ENCODE results near the gene RPL37A. TPM values are rescaled to one million over a fixed set of nuclear protein-coding genes. Genes with fewer than 3 reads are reported as not detected.

The RPL37A gene
- total and polyA plus RNA-seq, 3 experiments from 2014 or later: 3,268 to 3,698 (median 3,637) TPM

- H3K4me3 ChIP-seq (ENCODE audit: low read length): no peak overlapping the region
- H3K27ac Mint-ChIP-seq: peak overlapping the region in 4 of 8 donors; percentile 8 to 73 (median 32)
- H3K9me3 ChIP-seq (ENCODE audit: low read length): no peaks in the 10 kb centered on the region
- H3K36me3 Mint-ChIP-seq: peaks cover 11 to 78% (median 29%) of the 10 kb centered on the region in 3 donors
- H3K36me3 ChIP-seq (ENCODE audit: insufficient read depth, low read length): peaks cover 36% of the 10 kb centered on the region
- CTCF ChIA-PET: no interaction called here
- H3K4me3 Mint-ChIP-seq: peak overlapping the region in 2 of 7 donors; percentile 12 to 59
- POLR2A ChIA-PET: no interaction called here
- no peaks in the 10 kb centered on the region for H3K27me3 Mint-ChIP-seq
- no peak overlapping the region for H3K27ac ChIP-seq (ENCODE audit: low read depth, low read length)
- no peaks in the 10 kb centered on the region for H3K27me3 ChIP-seq (ENCODE audit: insufficient read depth, low read length, poor library complexity, severe bottlenecking)
- H3K4me1 Mint-ChIP-seq: peaks cover 52 to 70% (median 66%) of the 10 kb centered on the region in 3 donors
- no peak for DNase-seq
- H3K4me1 ChIP-seq (ENCODE audit: insufficient read depth, low read length): peaks cover 28% of the 10 kb centered on the region
- H3K9me3 Mint-ChIP-seq: no peaks in the 10 kb centered on the region
Measured at GRCh38 chr2:216502381-216503158, 3.9 kb downstream of the RPL37A start.

DNA sequence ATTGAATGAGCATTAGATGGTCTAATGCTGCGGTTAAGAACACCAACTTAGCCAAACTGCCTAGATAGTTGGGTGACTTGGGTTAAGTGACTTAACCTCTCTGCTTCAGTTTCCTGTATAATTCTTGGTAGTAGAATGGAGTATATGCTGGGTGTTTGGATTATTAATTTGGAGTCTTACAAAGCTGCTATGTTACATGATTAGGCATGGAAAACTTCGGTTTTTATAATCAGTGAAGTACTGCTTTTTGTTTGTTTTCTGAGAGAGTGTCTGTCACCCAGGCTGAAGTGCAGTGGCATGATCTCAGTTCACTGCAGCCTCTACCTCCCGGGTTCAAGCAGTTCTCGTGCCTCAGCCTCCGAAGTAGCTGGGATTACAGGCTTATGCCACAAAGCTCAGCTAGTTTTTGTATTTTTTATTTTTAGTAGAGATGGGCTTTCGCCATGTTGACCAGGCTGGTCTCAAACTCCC lies 4.5 kb downstream of the RPL37A start:
- H3K36me3 ChIP-seq (ENCODE audit: insufficient read depth, low read length): peaks cover 36% of the 10 kb centered on the region
- peaks cover 22% of the 10 kb centered on the region for H3K4me1 ChIP-seq (ENCODE audit: insufficient read depth, low read length)
- Mint-ChIP-seq H3K4me1 (peaks cover 48 to 64% (median 60%) of the 10 kb centered on the region in 3 donors), H3K27ac (peak overlapping the region in 3 of 8 donors; percentile 12 to 40 (median 21)), H3K4me3 (no peak overlapping the region), H3K27me3 (no peaks in the 10 kb centered on the region), H3K36me3 (peaks cover 11 to 80% (median 30%) of the 10 kb centered on the region in 3 donors), H3K9me3 (no peaks in the 10 kb centered on the region)
- POLR2A ChIA-PET: no interaction called here
- no peak overlapping the region for H3K4me3 ChIP-seq (ENCODE audit: low read length)
- CTCF ChIA-PET: no interaction called here
- no peak overlapping the region for H3K27ac ChIP-seq (ENCODE audit: low read depth, low read length)
- H3K9me3 ChIP-seq (ENCODE audit: low read length): no peaks in the 10 kb centered on the region
- DNase-seq: no peak
- H3K27me3 ChIP-seq (ENCODE audit: insufficient read depth, low read length, poor library complexity, severe bottlenecking): no peaks in the 10 kb centered on the region

DNA sequence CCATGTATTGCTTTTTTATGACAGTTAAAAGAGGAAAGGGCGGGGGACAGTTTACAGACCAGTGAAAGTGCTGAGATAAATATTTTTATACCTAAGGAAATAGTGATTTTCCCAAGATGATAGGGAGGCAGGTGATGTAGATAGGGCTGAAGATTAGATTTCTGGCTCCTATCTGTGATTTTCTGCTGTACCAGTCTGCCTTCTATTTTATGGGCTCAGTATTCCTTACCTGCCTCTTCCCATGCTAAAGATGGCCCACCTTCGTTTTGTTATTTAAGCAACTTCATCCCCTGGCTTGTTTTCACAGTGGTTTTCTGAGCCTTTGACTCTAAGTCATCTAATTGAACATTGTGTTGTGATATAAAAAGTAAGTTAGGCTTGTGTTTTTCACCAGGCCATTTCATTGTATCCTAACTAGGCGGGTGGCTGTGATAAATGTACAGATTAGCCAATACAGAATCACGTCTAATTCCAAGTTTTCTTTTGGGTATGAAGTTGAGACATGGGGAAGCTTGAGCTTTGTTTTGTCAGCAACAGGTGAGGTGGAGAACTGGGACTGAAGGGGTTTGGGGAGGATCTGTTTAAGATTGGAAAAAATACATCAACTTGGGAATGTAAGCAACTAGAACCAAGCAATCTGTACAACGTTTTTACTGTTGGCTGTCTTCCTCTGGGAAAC lies 5.2 kb downstream of the RPL37A start:
- Mint-ChIP-seq H3K27ac (peak overlapping the region in 7 of 8 donors; percentile 0 to 29 (median 17)), H3K4me3 (peak overlapping the region in 1 of 7 donors; percentile 26), H3K4me1 (peaks cover 42 to 59% (median 54%) of the 10 kb centered on the region in 3 donors), H3K9me3 (no peaks in the 10 kb centered on the region), H3K27me3 (no peaks in the 10 kb centered on the region), H3K36me3 (peaks cover 11 to 77% (median 31%) of the 10 kb centered on the region in 3 donors)
- no peak overlapping the region for H3K27ac ChIP-seq (ENCODE audit: low read depth, low read length)
- H3K27me3 ChIP-seq (ENCODE audit: insufficient read depth, low read length, poor library complexity, severe bottlenecking): no peaks in the 10 kb centered on the region
- DNase-seq: no peak
- POLR2A ChIA-PET: no interaction called here
- H3K36me3 ChIP-seq (ENCODE audit: insufficient read depth, low read length): peaks cover 36% of the 10 kb centered on the region
- no peaks in the 10 kb centered on the region for H3K9me3 ChIP-seq (ENCODE audit: low read length)
- H3K4me1 ChIP-seq (ENCODE audit: insufficient read depth, low read length): peaks cover 20% of the 10 kb centered on the region
- CTCF ChIA-PET: no interaction called here
- H3K4me3 ChIP-seq (ENCODE audit: low read length): no peak overlapping the region

DNA sequence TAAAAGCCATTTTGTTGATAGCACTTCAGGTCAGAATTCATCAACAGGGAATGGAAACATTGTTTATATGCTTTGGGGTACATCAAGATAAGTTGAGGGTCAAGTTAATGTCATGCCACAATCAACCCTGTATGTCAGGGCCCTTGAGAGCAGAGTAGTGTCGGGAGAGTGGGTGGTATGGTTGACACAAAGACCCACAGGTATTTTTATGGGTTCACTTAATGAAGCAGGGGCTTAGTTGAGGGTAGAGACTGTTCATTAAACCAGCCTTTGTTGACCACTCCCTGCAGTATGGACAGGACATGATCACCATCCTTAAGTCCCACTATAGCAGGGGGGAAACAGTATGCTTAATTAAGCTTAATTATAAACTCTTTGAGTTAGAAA lies 5.7 kb downstream of the RPL37A start:
- Mint-ChIP-seq H3K4me1 (peaks cover 38 to 55% (median 48%) of the 10 kb centered on the region in 3 donors), H3K4me3 (peak overlapping the region in 1 of 7 donors; percentile 26), H3K27ac (peak overlapping the region in 6 of 8 donors; percentile 8 to 30 (median 21)), H3K9me3 (no peaks in the 10 kb centered on the region), H3K27me3 (no peaks in the 10 kb centered on the region), H3K36me3 (peaks cover 11 to 72% (median 31%) of the 10 kb centered on the region in 3 donors)
- no peaks in the 10 kb centered on the region for H3K9me3 ChIP-seq (ENCODE audit: low read length)
- ChIA-PET POLR2A (no interaction called here), CTCF (no interaction called here)
- peaks cover 36% of the 10 kb centered on the region for H3K36me3 ChIP-seq (ENCODE audit: insufficient read depth, low read length)
- H3K27ac ChIP-seq (ENCODE audit: low read depth, low read length): no peak overlapping the region
- H3K27me3 ChIP-seq (ENCODE audit: insufficient read depth, low read length, poor library complexity, severe bottlenecking): no peaks in the 10 kb centered on the region
- peaks cover 20% of the 10 kb centered on the region for H3K4me1 ChIP-seq (ENCODE audit: insufficient read depth, low read length)
- no peak overlapping the region for H3K4me3 ChIP-seq (ENCODE audit: low read length)
- DNase-seq: no peak

GRCh38 chr2:216505133-216506106 lies 6.8 kb downstream of the RPL37A start:
- CTCF ChIA-PET: no interaction called here
- POLR2A ChIA-PET: no interaction called here
- H3K4me3 ChIP-seq (ENCODE audit: low read length): no peak overlapping the region
- no peaks in the 10 kb centered on the region for H3K9me3 ChIP-seq (ENCODE audit: low read length)
- no peak overlapping the region for H3K27ac ChIP-seq (ENCODE audit: low read depth, low read length)
- DNase-seq: no peak
- no peaks in the 10 kb centered on the region for H3K27me3 Mint-ChIP-seq
- H3K4me3 Mint-ChIP-seq: peak overlapping the region in 1 of 7 donors; percentile 48
- no peaks in the 10 kb centered on the region for H3K9me3 Mint-ChIP-seq
- H3K36me3 ChIP-seq (ENCODE audit: insufficient read depth, low read length): peaks cover 28% of the 10 kb centered on the region
- H3K27me3 ChIP-seq (ENCODE audit: insufficient read depth, low read length, poor library complexity, severe bottlenecking): no peaks in the 10 kb centered on the region
- H3K27ac Mint-ChIP-seq: peak overlapping the region in 2 of 8 donors; percentile 67 to 69
- H3K4me1 Mint-ChIP-seq: peaks cover 28 to 44% (median 38%) of the 10 kb centered on the region in 3 donors
- peaks cover 11 to 63% (median 26%) of the 10 kb centered on the region in 3 donors for H3K36me3 Mint-ChIP-seq
- H3K4me1 ChIP-seq (ENCODE audit: insufficient read depth, low read length): peaks cover 10% of the 10 kb centered on the region

GRCh38 chr2:216507220-216508160 lies 8.8 kb downstream of the RPL37A start:
- Histone ChIP-seq H3K27me3 (ENCODE audit: insufficient read depth, low read length, poor library complexity, severe bottlenecking) (no peaks in the 10 kb centered on the region), H3K36me3 (ENCODE audit: insufficient read depth, low read length) (peaks cover 13% of the 10 kb centered on the region), H3K27ac (ENCODE audit: low read depth, low read length) (no peak overlapping the region), H3K9me3 (ENCODE audit: low read length) (no peaks in the 10 kb centered on the region), H3K4me3 (ENCODE audit: low read length) (no peak overlapping the region), H3K4me1 (ENCODE audit: insufficient read depth, low read length) (no peaks in the 10 kb centered on the region)
- no peaks in the 10 kb centered on the region for H3K9me3 Mint-ChIP-seq
- ChIA-PET POLR2A (no interaction called here), CTCF (no interaction called here)
- H3K36me3 Mint-ChIP-seq: peaks cover 8 to 45% (median 15%) of the 10 kb centered on the region in 3 donors
- H3K27ac Mint-ChIP-seq: peak overlapping the region in 1 of 8 donors; percentile 66
- DNase-seq: no peak
- H3K27me3 Mint-ChIP-seq: no peaks in the 10 kb centered on the region
- H3K4me1 Mint-ChIP-seq: peaks cover 16 to 30% (median 23%) of the 10 kb centered on the region in 3 donors
- no peak overlapping the region for H3K4me3 Mint-ChIP-seq

DNA sequence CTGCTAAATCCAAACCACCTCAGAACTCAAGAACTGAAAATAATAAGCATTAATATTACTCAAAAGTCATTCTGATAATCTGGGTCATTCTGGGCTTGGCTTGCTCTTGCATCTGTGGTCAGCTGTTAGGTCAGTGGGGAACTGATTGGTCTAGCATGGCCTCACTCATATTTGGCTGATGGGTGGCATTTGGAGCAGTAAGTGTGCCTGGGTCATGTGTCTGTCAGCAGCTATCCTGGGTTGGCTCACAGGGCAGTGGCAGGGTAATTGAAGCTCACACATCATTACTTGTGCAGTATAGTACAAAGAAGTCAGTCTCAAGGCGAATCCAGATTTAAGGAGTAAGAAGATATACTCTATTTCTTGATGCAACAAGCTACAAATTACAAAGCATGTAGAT lies 9.6 kb downstream of the RPL37A start:
- peaks cover 6% of the 10 kb centered on the region for H3K36me3 ChIP-seq (ENCODE audit: insufficient read depth, low read length)
- no peaks in the 10 kb centered on the region for H3K4me1 ChIP-seq (ENCODE audit: insufficient read depth, low read length)
- H3K27me3 ChIP-seq (ENCODE audit: insufficient read depth, low read length, poor library complexity, severe bottlenecking): no peaks in the 10 kb centered on the region
- Mint-ChIP-seq H3K9me3 (no peaks in the 10 kb centered on the region), H3K4me1 (peaks cover 9 to 22% (median 15%) of the 10 kb centered on the region in 3 donors), H3K36me3 (peaks cover 4 to 37% (median 10%) of the 10 kb centered on the region in 3 donors), H3K27me3 (no peaks in the 10 kb centered on the region), H3K27ac (no peak overlapping the region), H3K4me3 (no peak overlapping the region)
- no peaks in the 10 kb centered on the region for H3K9me3 ChIP-seq (ENCODE audit: low read length)
- ChIA-PET POLR2A (no interaction called here), CTCF (no interaction called here)
- no peak overlapping the region for H3K27ac ChIP-seq (ENCODE audit: low read depth, low read length)
- no peak for DNase-seq
- no peak overlapping the region for H3K4me3 ChIP-seq (ENCODE audit: low read length)
